ENCODE measurements around the gene IGF2BP2.
"Not testable (repeated sequence)": the region's sequence is repeated elsewhere in the genome, so short reads cannot be mapped to it uniquely, and the experiment has no call there.

The IGF2BP2 gene

GRCh38 chr3:185778821-185779220 lies 46.0 kb downstream of the IGF2BP2 start:
- ATAC-seq (replicated peaks) (no peak), DNase-seq (no peak)
- H3K4me3 Mint-ChIP-seq = no peak overlapping the region
- no peaks in the 10 kb centered on the region for H3K4me1 Mint-ChIP-seq
- no peaks in the 10 kb centered on the region for H3K36me3 Mint-ChIP-seq
- no peaks in the 10 kb centered on the region for H3K27me3 Mint-ChIP-seq
- H3K9me3 Mint-ChIP-seq = peaks cover 0 to 4% of the 10 kb centered on the region in 2 donors
- no peak overlapping the region for H3K27ac Mint-ChIP-seq

GRCh38 chr3:185778094-185778493 lies 46.7 kb downstream of the IGF2BP2 start:
- no peak overlapping the region for H3K27ac Mint-ChIP-seq
- no peaks in the 10 kb centered on the region for H3K4me1 Mint-ChIP-seq
- no peaks in the 10 kb centered on the region for H3K36me3 Mint-ChIP-seq
- ATAC-seq (replicated peaks) (no peak), DNase-seq (no peak)
- peaks cover 0 to 4% of the 10 kb centered on the region in 2 donors for H3K9me3 Mint-ChIP-seq
- H3K4me3 Mint-ChIP-seq = no peak overlapping the region
- H3K27me3 Mint-ChIP-seq = no peaks in the 10 kb centered on the region

- H3K9me3 Mint-ChIP-seq = no peaks in the 10 kb centered on the region
- peaks cover 6 to 7% of the 10 kb centered on the region in 2 donors for H3K27me3 Mint-ChIP-seq
- no peak overlapping the region for H3K27ac Mint-ChIP-seq
- H3K4me3 Mint-ChIP-seq = no peak overlapping the region
- no peak for DNase-seq
- ATAC-seq (replicated peaks) = no peak
- peaks cover 5% of the 10 kb centered on the region in 2 donors for H3K4me1 Mint-ChIP-seq
- H3K36me3 Mint-ChIP-seq = no peaks in the 10 kb centered on the region
Observed at GRCh38 chr3:185770109-185770508, 54.7 kb downstream of the IGF2BP2 start.

- ATAC-seq (replicated peaks) (peak; percentile 68 to 72), DNase-seq (peak; percentile 28)
Observed at GRCh38 chr3:185768578-185768982, 56.3 kb downstream of the IGF2BP2 start.

GRCh38 chr3:185767002-185767688 lies 57.7 kb downstream of the IGF2BP2 start:
- H3K27ac Mint-ChIP-seq = no peak overlapping the region
- DNase-seq (no peak), ATAC-seq (replicated peaks) (no peak)
- H3K4me1 Mint-ChIP-seq = peaks cover 5 to 9% of the 10 kb centered on the region in 2 donors
- peaks cover 13 to 17% of the 10 kb centered on the region in 2 donors for H3K27me3 Mint-ChIP-seq
- H3K9me3 Mint-ChIP-seq = no peaks in the 10 kb centered on the region
- H3K36me3 Mint-ChIP-seq = no peaks in the 10 kb centered on the region
- no peak overlapping the region for H3K4me3 Mint-ChIP-seq

More at GRCh38 chr3:185768578-185768982, 56.3 kb downstream of the IGF2BP2 start:
- not testable (repeated sequence) for H3K4me3 Mint-ChIP-seq, H3K27ac Mint-ChIP-seq, H3K9me3 Mint-ChIP-seq, H3K36me3 Mint-ChIP-seq, H3K4me1 Mint-ChIP-seq
- H3K27me3 Mint-ChIP-seq = peaks cover 10% of the 10 kb centered on the region in 2 donors

- Mint-ChIP-seq H3K27me3 (peaks cover 13 to 17% of the 10 kb centered on the region in 2 donors), H3K27ac (no peak overlapping the region), H3K9me3 (no peaks in the 10 kb centered on the region), H3K4me3 (no peak overlapping the region), H3K4me1 (peaks cover 5 to 9% of the 10 kb centered on the region in 2 donors), H3K36me3 (no peaks in the 10 kb centered on the region)
- DNase-seq = no peak
- no peak for ATAC-seq (replicated peaks)
Observed at GRCh38 chr3:185766329-185767001, 58.4 kb downstream of the IGF2BP2 start.

GRCh38 chr3:185764980-185765370 lies 59.9 kb downstream of the IGF2BP2 start:
- no peak overlapping the region for H3K4me3 Mint-ChIP-seq
- H3K4me1 Mint-ChIP-seq = peaks cover 5 to 9% of the 10 kb centered on the region in 2 donors
- H3K9me3 Mint-ChIP-seq = no peaks in the 10 kb centered on the region
- H3K36me3 Mint-ChIP-seq = no peaks in the 10 kb centered on the region
- no peak for ATAC-seq (replicated peaks)
- peaks cover 13 to 28% of the 10 kb centered on the region in 2 donors for H3K27me3 Mint-ChIP-seq
- no peak overlapping the region for H3K27ac Mint-ChIP-seq
- no peak for DNase-seq

- Mint-ChIP-seq H3K27me3 (peaks cover 13 to 28% of the 10 kb centered on the region in 2 donors), H3K4me3 (no peak overlapping the region), H3K27ac (no peak overlapping the region)
Observed at GRCh38 chr3:185764163-185764979, 60.5 kb downstream of the IGF2BP2 start.

GRCh38 chr3:185763347-185764005 lies 61.4 kb downstream of the IGF2BP2 start:
- Mint-ChIP-seq H3K36me3 (no peaks in the 10 kb centered on the region), H3K4me3 (no peak overlapping the region), H3K27me3 (peaks cover 13 to 28% of the 10 kb centered on the region in 2 donors), H3K4me1 (peaks cover 5 to 9% of the 10 kb centered on the region in 2 donors), H3K9me3 (no peaks in the 10 kb centered on the region), H3K27ac (no peak overlapping the region)
- no peak for DNase-seq
- no peak for ATAC-seq (replicated peaks)

More at GRCh38 chr3:185764163-185764979, 60.5 kb downstream of the IGF2BP2 start:
- H3K36me3 Mint-ChIP-seq = no peaks in the 10 kb centered on the region
- H3K4me1 Mint-ChIP-seq = peaks cover 5 to 9% of the 10 kb centered on the region in 2 donors
- DNase-seq (no peak), ATAC-seq (replicated peaks) (no peak)
- H3K9me3 Mint-ChIP-seq = no peaks in the 10 kb centered on the region

GRCh38 chr3:185760550-185760949 lies 64.3 kb downstream of the IGF2BP2 start:
- no peak overlapping the region for H3K27ac Mint-ChIP-seq
- H3K36me3 Mint-ChIP-seq = no peaks in the 10 kb centered on the region
- no peak overlapping the region for H3K4me3 Mint-ChIP-seq
- H3K4me1 Mint-ChIP-seq = peaks cover 0 to 6% of the 10 kb centered on the region in 2 donors
- H3K27me3 Mint-ChIP-seq = peaks cover 12 to 25% of the 10 kb centered on the region in 2 donors
- ATAC-seq (replicated peaks) (no peak), DNase-seq (no peak)
- peaks cover 0 to 4% of the 10 kb centered on the region in 2 donors for H3K9me3 Mint-ChIP-seq

- no peak overlapping the region for H3K27ac Mint-ChIP-seq
- ATAC-seq (replicated peaks) (no peak), DNase-seq (no peak)
- H3K9me3 Mint-ChIP-seq = peaks cover 0 to 4% of the 10 kb centered on the region in 2 donors
- no peaks in the 10 kb centered on the region for H3K36me3 Mint-ChIP-seq
- peaks cover 7 to 20% of the 10 kb centered on the region in 2 donors for H3K27me3 Mint-ChIP-seq
- peaks cover 0 to 4% of the 10 kb centered on the region in 2 donors for H3K4me1 Mint-ChIP-seq
- H3K4me3 Mint-ChIP-seq = no peak overlapping the region
Observed at GRCh38 chr3:185760088-185760487, 64.8 kb downstream of the IGF2BP2 start.

GRCh38 chr3:185759512-185759911 lies 65.3 kb downstream of the IGF2BP2 start:
- peaks cover 6 to 20% of the 10 kb centered on the region in 2 donors for H3K27me3 Mint-ChIP-seq

GRCh38 chr3:185758912-185759311 lies 65.9 kb downstream of the IGF2BP2 start:
- no peak for ATAC-seq (replicated peaks)
- Mint-ChIP-seq H3K27me3 (peaks cover 6 to 20% of the 10 kb centered on the region in 2 donors), H3K36me3 (peaks cover 0 to 3% of the 10 kb centered on the region in 2 donors), H3K4me3 (no peak overlapping the region), H3K27ac (no peak overlapping the region), H3K9me3 (peaks cover 5 to 9% of the 10 kb centered on the region in 2 donors), H3K4me1 (peaks cover 0 to 2% of the 10 kb centered on the region in 2 donors)
- DNase-seq = no peak

More at GRCh38 chr3:185759512-185759911, 65.3 kb downstream of the IGF2BP2 start:
- H3K4me1 Mint-ChIP-seq = peaks cover 0 to 4% of the 10 kb centered on the region in 2 donors
- H3K27ac Mint-ChIP-seq = no peak overlapping the region
- ATAC-seq (replicated peaks) (no peak), DNase-seq (no peak)
- peaks cover 2 to 6% of the 10 kb centered on the region in 2 donors for H3K9me3 Mint-ChIP-seq
- H3K4me3 Mint-ChIP-seq = no peak overlapping the region
- peaks cover 0 to 1% of the 10 kb centered on the region in 2 donors for H3K36me3 Mint-ChIP-seq

GRCh38 chr3:185757176-185757575 lies 67.7 kb downstream of the IGF2BP2 start:
- H3K27ac Mint-ChIP-seq = no peak overlapping the region
- no peak for DNase-seq
- no peaks in the 10 kb centered on the region for H3K4me1 Mint-ChIP-seq
- ATAC-seq (replicated peaks) = no peak
- peaks cover 0 to 11% of the 10 kb centered on the region in 2 donors for H3K27me3 Mint-ChIP-seq
- H3K36me3 Mint-ChIP-seq = peaks cover 0 to 3% of the 10 kb centered on the region in 2 donors
- peaks cover 5 to 9% of the 10 kb centered on the region in 2 donors for H3K9me3 Mint-ChIP-seq
- no peak overlapping the region for H3K4me3 Mint-ChIP-seq

Data from stimulated activated naive B cell treated with anti-CD40 and anti-IgM and Interleukin-4, amounts not matched to agents 10 μg/mL and 1 μg/mL and 100 μg/mL, for 72 hours (primary cell).